Measurements from ENCODE around the gene ADIG.
"Not testable (repeated sequence)": the region's sequence is repeated elsewhere in the genome, so short reads cannot be mapped to it uniquely, and the experiment has no call there.

Gene ADIG

DNA sequence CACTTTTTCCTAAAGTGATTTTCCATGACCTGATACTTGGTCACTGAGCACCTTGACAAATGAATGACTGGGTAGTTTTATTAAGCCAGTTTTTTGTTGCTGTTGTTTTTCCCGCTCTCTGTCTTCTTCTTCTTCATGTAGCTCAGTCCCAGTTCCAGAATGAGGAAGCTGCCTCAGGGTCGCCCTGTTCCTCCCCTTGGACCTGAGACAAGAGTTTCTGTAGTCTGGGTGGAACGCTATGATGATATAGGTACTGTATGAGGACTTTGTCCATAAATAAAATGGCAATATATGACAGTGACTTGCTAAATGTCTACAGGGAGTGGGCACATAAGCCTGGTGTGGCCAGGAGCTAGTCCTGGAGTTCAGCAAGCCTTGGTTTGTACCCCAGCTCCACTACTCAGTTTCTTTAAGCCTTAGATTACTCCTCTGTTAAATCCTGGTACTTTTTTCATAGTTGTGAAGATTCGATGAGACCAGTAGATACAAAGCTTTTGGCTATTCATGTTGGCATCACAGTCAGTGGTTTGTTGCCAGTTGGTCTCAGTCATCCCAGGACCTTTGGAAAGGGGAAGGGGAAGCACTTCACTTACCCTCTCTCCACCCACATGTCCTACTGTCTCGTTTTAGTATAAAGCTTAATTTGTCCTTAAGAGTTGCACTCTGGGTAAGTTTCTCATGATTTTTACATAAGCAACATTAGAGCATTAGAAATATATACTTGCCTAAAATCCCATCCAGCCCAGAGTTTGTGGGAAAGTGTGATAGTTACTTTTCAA lies 11.1 kb upstream of the ADIG start:
- in situ Hi-C loops (cut with MboI; ENCODE audit: low sequenced_read_pairs), result no loop called here

DNA sequence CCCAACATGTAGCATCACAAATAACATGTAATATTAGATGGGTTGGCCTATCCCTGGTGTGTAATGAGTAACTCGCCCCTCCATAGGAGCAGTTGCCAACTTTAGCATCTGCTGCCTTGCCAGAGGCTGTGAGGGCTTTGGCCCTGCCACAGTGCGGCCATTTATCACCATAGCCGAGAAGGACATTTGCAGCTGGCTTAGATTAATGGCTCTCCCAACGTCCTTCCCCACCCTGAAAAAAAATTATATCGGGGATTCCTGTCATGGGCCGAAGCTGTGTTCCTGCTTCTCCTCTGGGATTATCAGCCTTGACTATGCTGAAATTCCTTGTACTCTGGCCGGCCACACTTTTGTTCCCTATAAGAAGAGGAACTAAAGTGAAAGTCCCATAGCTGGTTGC lies 7.6 kb upstream of the ADIG start:
- in situ Hi-C loops (cut with MboI; ENCODE audit: low sequenced_read_pairs), result no loop called here

DNA sequence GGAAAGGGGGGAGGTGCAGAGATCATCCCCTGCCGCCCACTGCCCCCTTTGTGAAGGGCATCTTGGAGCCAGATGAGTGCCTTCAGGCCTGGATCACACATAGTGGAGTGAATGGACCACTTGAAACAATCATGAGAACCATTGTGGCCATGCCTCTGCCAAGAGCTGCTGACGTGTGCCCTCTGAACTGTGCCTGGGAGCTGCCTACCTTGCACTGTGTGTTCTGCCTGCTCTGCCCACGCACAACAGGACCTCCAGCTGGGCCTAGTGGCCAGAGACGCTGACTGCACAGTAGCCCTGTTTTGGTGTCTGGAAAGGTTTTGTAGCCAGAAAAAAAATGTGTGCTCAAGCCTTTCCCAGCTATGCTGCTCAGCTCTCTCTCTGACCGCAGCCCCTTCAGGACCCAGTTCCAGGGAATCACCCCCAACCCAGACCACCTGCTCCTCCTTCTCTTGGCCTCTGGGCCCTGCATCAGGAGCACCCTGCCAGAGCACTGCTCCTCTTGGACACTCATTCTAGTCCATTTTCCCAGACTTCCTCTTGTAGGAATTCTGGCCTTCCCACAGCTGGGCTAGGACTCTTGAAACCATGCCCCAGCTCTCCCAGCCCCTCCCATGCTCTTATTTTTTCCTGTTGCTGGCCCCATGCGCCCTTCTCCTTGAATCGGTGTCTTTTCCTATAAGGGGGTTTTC lies 1.6 kb upstream of the ADIG start:
- in situ Hi-C loops (cut with MboI; ENCODE audit: low sequenced_read_pairs), result no loop called here

DNA sequence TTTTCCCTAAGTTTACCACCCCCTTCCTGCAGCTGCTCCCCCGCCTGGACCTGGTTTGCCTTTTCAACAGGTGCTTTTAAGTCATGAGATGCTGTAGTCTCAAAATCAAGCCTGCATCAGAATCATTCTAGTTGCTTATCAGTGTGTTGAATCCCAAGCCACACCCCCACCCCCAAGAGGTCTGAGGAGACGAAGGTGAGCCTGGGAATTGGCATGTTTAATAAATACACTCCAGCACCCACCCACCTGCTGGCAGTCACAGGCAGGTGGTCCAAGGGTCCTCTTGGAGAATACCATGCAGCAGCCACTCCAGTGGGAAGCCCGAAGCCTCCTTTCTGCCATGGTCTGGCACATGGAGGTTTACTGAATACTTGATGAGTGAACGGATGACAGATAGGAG lies 1.1 kb upstream of the ADIG start:
- in situ Hi-C loops (cut with MboI; ENCODE audit: low sequenced_read_pairs), result no loop called here

DNA sequence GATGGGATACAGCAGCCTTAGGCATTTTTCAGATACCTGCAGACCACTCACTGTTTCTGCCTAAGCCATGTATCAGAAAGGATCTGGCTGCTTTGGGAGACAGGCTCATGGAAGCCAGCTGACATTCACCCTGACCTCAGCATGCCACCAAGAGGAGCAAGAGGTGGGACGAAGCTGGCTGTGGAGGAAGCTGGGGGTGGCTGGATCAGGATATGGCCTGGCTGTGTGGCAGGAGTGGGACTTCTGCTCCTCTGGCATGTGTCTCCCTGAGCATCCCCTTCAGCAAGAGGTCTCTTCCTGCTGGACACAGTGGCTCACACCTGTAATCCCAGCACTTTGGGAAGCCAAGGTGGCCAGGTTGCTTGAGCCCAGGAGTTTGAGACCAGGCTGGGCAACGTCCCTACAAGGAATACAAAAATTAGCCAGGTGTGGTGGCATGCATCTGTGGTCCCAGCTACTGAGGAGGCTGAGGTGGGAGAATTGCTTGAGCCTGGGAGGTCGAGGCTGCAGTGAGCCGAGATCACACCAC lies 897 bp downstream of the ADIG start:
- in situ Hi-C loops (cut with MboI; ENCODE audit: low sequenced_read_pairs), result no loop called here

DNA sequence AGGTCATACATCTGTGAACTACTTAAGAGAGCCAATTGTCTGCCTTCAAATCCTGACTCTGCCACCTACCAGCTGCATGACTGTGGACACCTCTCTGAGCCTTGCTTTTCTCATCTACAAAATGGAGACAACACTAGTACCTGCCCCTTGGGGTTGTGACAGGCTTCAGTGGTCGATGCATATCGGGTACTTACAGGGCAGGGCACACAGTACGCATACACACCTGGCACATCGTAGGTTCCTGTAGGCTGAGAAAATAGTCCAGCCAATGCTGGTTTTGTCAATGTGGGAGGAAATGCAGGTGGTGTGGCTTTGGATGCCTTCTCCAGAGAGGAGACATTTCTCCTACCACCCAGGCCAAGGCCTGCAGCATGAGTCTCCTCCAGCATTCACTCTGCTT lies 2.3 kb downstream of the ADIG start:
- in situ Hi-C loops (cut with MboI; ENCODE audit: low sequenced_read_pairs), result no loop called here

DNA sequence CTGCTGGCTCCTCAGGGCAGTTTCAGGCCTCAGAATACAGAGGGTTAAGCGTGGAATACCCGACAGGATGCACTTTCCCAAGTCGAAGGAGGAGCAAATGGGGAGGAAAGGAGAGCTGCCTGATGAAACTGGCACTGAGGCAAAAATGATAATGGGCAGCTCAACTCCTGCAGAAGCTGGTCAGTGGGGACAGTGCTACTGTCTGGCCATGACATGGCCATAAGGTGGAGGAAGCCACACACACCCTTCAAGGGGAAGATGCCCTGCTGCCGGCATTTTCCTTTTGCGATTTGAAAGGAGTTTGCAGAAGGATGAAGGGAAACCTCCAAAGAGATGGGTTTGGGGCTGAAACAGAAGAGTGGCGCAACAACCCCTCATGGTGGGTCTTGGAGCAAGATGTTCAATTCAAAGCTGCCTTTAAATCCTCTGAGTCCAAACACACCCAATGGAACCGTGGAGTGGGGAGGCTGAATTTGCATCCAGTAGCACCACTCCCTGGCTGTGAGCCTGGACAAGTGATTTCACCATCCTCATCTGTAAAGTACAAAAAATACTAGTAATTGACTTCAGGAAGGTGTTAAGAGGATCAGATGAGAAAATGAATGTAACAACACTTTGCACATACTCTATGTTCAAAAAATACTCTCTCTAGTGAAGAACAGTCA lies 3.2 kb downstream of the ADIG start:
- in situ Hi-C loops (cut with MboI; ENCODE audit: low sequenced_read_pairs), result no loop called here

DNA sequence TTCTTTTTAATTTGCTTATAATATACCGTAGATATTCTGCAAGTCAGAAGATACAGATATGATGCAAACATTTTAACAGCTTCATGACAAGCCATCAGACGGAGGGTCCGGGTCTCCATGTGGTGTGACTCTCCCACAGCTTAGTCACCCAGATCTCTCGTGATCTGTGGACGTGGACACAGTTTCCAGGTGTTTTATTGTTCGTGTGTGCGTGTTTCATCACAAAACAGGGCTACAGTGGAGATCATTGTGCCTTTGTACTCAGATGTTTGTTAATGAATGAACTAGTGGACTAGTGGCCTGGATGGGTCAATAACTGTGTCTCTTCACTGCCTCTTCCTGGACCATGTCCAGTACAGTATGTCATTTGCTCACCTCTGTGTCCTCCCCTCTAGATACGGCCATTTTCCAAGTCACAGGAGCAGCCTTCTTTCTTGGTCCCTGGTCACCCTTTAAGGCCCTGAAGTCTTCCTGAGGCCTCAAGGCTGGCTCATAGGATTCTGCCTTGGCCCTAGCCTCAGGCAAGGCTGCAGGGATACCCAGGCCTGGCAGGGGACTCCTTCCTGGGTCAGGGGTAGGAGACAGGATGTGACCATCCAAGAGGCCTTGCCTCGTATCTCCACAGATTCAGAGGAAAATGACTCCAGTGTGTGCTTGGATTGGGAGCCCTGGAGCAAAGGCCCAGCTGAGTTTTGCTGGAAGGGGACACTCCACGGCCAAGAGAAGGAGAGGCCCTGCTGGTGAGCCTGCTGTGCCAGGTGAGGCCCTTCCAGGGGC lies 4.6 kb downstream of the ADIG start:
- in situ Hi-C loops (cut with MboI; ENCODE audit: low sequenced_read_pairs), result no loop called here

DNA sequence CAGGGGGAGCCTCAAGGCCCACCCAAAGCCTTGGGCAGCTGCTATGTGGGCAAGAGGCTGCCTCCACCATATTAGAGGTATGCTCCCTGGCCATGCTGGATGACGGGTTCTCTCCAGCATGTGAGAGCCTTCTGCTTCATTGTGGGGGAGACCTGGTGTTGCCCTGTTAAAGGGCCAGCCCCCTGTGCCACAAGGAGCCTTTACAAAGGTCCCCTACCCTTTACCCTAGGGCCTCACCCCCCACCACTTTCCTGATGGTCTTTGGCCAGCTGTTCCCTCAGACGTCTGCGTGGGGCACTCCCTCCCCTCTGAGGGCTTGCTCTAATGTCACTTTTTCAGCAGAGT lies 5.2 kb downstream of the ADIG start:
- in situ Hi-C loops (cut with MboI; ENCODE audit: low sequenced_read_pairs), result no loop called here

DNA sequence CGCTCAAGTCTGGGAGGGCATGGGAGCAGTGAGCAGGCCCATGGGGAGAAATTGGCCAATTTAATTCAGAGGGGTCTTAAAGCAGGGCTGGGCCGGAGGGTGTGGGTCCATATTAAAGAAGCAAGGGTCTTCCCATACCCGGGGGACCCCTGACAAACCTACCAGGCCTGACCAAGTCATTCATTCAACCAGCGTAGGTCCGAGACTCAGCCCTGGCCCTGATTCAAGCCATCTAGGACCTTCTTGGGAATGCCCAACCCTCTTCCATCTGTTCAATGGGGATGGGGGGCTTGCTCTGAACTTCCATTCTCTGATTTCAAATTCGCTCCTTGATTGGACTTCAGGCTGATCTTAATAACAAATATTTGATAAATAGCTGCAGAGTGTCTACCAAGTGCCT lies 7.3 kb downstream of the ADIG start:
- in situ Hi-C loops (cut with MboI; ENCODE audit: low sequenced_read_pairs), result no loop called here

DNA sequence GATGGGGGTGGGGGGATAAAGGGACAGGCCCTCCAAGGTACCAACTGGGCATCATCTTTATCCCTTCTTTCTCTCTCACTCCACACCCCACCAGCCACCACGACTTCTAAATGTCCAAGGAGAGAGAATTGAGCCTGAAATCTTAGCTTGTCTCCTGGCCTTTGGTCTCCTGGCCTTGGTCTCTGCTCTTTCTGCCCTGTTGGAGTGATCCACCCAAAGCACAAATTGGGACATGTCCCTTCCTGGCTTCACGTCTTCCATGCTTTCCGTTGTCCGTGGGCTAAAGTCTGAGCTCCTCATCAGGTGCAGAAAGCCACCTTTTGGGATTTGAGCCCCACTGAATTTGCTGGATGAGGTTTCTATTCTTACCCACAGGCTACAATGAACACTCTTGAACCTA lies 8.4 kb downstream of the ADIG start:
- in situ Hi-C loops (cut with MboI; ENCODE audit: low sequenced_read_pairs), result no loop called here

DNA sequence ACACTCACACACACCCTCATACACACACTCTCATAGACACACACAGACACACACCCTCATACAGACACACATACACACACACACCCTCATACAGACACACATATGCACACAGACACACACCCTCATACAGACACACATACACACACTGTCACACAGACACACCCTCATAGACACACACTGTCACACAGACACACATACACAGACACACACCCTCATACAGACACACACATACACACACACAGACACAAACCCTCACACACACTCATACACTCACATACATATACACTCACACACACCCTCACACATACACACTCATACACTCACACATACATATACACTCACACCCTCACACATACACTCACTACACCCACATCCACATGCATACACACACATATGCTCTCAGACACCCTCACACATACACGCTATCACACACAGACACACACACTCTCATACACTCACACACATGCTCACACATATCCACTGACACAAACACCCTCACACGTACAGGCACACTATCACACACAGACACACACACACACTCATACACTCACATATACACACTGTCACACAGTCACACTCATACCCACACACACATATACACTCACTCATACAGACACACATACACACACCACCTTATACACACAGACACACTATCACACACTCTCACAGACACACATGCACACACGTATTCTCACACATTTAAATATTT lies 9.1 kb downstream of the ADIG start:
- in situ Hi-C loops (cut with MboI; ENCODE audit: low sequenced_read_pairs), result no loop called here

DNA sequence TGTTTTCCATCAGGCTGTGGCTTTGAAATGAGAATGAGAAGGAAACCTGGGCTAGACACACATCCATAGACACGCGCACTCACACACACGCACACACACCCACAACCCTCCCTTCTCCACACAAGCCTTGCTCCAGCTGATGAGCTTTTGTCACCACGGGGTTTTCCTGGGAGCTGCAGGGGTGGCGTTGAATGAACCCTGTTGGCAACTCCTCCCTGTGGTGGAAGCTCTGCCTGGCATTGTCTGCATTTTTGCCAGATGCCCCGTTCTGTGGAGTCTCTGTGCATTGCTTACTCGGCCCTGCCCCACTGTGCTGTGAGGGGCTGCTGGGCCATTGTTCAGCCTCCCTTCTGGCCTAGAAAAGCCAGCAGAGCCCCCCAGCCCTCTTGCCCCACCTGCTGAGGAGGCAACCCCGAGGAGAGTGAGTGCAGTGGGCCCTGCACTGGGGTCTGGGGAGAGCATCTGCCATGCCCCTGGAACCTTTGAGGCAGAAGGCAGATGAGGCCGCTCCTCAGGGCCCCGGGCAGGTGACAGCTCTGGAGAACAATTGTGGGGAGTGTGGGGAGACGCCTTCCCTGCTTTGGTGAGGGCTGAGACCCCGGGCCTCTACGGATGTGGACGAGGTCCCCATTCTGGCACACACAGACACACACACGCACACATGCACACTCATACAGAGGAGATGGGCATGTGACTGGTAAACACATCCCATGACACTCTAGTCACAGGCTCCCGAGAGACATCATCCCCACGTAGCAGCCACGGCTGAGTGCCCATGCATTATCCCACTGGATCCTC lies 9.9 kb downstream of the ADIG start:
- in situ Hi-C loops (cut with MboI; ENCODE audit: low sequenced_read_pairs), result no loop called here

DNA sequence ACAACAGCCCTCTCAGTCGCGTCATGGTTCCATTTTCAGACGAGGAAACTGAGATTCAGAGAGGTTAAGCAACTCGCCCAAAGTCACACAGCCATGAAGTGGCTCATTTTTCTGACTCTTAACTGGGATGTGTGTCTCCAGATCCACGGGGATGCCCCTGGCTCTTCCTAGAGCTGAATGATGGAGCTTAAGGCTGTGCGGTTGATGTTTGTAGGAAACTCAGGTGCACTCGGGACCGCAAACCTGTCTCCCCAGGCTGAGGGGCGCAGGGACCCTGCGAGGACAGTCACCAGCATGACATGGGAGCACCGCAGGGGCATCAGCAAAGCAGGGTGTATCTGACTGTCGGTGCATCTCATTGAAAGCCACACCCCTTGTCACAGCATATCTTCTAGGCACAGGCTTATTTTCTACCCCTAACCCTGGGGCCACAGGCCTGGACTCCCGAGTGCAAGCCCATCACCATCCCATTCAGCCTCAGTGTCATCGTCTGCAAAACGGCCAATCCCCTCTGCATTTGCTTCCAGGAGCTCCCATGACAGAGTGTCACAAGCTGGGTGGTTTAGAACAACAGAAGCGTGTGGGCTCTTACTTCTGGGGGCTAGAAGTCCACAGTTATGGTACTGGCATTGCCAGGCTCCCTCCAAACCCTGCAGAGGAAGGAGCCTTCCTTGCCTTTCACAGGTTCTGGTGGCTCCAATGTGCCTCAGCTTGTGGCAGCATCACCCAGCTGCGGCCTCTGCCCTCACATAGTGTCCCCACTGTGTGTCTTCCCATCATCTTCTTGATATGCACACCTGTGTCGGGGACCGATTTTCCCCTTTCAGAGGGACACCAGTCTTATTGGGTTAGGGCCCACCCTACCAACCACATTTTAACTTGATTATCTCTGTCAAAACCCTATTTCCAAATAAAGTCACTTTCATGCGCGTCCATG lies 10.7 kb downstream of the ADIG start:
- in situ Hi-C loops (cut with MboI; ENCODE audit: low sequenced_read_pairs), result no loop called here

DNA sequence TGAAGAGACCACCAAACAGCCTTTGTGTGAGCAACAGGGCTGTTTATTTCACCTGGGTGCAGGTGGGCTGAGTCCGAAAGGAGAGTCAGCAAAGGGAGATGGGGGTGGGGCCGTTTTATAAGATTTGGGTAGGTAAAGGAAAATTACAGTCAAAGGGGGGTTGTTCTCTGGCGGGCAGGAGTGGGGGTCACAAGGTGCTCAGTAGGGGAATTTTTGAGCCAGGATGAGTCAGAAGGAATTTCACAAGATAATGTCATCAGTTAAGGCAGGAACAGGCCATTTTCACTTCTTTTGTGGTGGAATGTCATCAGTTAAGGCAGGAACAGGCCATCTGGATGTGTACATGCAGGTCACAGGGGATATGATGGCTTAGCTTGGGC lies 11.4 kb downstream of the ADIG start:
- in situ Hi-C loops (cut with MboI; ENCODE audit: low sequenced_read_pairs), result not testable (repeated sequence)

DNA sequence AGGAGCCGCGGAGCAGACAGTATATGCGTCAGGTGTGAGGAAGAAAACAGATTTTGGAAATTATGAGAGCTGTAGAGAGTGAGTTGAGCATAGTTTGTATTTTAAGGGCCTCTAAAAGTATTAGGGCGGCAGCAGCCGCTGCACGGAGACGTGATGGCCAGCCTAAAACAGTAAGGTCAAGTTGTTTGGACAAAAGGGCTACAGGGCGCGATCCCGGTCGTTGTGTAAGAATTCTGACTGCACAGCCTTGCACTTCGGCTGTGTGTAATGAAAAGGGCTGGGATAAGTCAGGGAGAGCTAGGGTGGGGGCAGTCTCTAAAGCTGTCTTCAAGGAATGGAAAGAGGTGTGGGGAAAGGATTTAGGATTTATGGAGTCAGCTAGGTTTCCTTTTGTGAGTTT lies 13.3 kb downstream of the ADIG start:
- in situ Hi-C loops (cut with MboI; ENCODE audit: low sequenced_read_pairs), result not testable (repeated sequence)

DNA sequence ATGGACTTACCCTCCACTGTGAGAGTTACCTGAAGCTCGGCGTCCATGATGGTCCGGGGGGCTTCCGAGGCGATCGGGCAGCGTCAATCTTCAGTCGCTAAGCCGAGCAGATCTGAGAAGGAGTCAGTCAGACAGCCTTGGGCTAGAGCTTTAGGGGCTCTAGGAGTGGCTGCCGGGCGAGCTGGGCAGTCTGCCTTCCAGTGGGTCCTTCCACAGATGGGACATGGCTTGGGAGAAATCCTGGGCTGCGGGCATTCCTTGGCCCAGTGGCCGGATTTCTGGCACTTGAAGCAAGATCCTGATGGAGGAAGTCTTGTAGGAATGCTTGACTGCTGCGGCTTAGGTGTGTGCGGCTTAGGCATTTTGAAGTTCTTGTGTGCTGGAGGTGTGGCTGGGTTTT lies 14.9 kb downstream of the ADIG start:
- in situ Hi-C loops (cut with MboI; ENCODE audit: low sequenced_read_pairs), result not testable (repeated sequence)

DNA sequence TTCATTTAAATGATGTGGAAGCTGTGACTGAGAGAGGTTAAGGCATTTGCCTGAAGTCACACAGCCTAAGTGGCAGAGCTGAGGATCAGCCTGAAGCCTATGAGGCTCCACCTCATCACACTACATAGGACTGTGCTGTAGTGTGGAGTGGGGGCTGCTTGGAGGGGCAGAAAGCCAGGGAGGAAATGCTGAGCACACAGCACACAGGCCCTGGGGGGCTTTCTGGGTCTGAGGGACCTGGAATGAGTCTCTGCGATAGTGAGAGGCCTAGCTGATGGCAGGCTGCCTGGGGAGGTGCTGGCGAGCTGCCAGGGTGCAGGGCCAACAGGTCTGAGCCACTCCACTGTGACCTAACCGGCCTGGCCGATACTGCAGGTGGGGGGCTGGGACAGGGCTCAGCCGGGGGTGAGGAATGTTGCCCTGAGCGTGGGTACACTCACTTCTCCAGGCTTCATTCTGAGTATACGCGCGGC lies 18.4 kb downstream of the ADIG start:
- in situ Hi-C loops (cut with MboI; ENCODE audit: low sequenced_read_pairs), result no loop called here

DNA sequence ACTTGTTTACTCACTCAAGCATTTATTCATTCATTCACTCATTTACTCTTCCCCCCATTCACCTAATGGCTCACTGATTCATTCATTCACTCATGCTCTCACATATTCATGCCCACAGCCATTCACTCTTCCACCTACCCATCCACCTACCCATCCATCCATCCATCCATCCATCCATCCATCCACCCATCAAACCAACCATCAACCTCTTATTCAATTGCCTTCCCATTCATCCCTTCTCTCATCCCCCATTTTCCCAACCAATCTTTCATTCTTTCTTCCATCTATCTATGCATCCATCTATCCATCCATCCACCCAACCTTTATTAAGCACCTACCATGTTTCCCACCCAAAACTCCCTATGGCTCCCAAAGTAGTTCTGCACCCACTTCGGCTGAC lies 19.1 kb downstream of the ADIG start:
- in situ Hi-C loops (cut with MboI; ENCODE audit: low sequenced_read_pairs), result no loop called here
